Measurements from ENCODE around the gene EVPL.

EVPL gene

GRCh38 chr17:75978938-75979704 is 48.0 kb downstream of the EVPL start, which contains the start of the genes ACOX1 and TEN1 (continued):
- TF ChIP-seq HOXD13 (CRISPR knock-in tag; IDR thresholded peaks at IDR 0.05; ENCODE audit: borderline replicate concordance) (no peak), IKZF3 (tag by site-specific recombination; IDR thresholded peaks at IDR 0.05) (peak; percentile 93; the same call in 1 of the 2 replicates), RBAK (tag by site-specific recombination; IDR thresholded peaks at IDR 0.05) (no peak), ZBTB17 (tag by site-specific recombination; IDR thresholded peaks at IDR 0.05) (peak; percentile 34), ZNF16 (tag by site-specific recombination; IDR thresholded peaks at IDR 0.05; ENCODE audit: low read depth) (no peak), ZFP3 (tag by site-specific recombination; IDR thresholded peaks at IDR 0.05; ENCODE audit: low read depth) (no peak), SP2 (tag by site-specific recombination; IDR thresholded peaks at IDR 0.05) (peak; percentile 95), ZNF791 (tag by site-specific recombination; IDR thresholded peaks at IDR 0.05) (no peak), ZNF175 (tag by site-specific recombination; IDR thresholded peaks at IDR 0.05) (no peak), ZNF138 (tag by site-specific recombination; IDR thresholded peaks at IDR 0.05; ENCODE audit: borderline replicate concordance) (no peak), ZNF280C (tag by site-specific recombination; IDR thresholded peaks at IDR 0.05) (no peak), MZF1 (tag by site-specific recombination; IDR thresholded peaks at IDR 0.05; ENCODE audit: borderline replicate concordance) (no peak), INSM2 (tag by site-specific recombination; IDR thresholded peaks at IDR 0.05) (no peak), ZNF555 (tag by site-specific recombination; conservative IDR thresholded peaks at IDR 0.05) (no peak), KLF1 (tag by site-specific recombination; IDR thresholded peaks at IDR 0.05) (peak; percentile 80), ZNF433 (tag by site-specific recombination; IDR thresholded peaks at IDR 0.05; ENCODE audit: low read depth) (no peak), TSHZ1 (tag by site-specific recombination; IDR thresholded peaks at IDR 0.05; ENCODE audit: borderline replicate concordance) (0 out of 2 replicates have a peak, but pooled peaks have one; percentile 3), ZSCAN5A (tag by site-specific recombination; IDR thresholded peaks at IDR 0.05) (no peak), ZNF24 (tag by site-specific recombination; IDR thresholded peaks at IDR 0.05) (0 out of 2 replicates have a peak, but pooled peaks have one; percentile 45), ZNF19 (tag by site-specific recombination; IDR thresholded peaks at IDR 0.05; ENCODE audit: low read depth) (0 out of 2 replicates have a peak, but pooled peaks have one; percentile 10), ZNF501 (tag by site-specific recombination; IDR thresholded peaks at IDR 0.05) (peak; percentile 59; the same call in 1 of the 2 replicates), ZNF571 (tag by site-specific recombination; IDR thresholded peaks at IDR 0.05) (no peak), SP7 (tag by site-specific recombination; IDR thresholded peaks at IDR 0.05) (peak; percentile 83; the same call in 1 of the 2 replicates), ZNF146 (tag by site-specific recombination; IDR thresholded peaks at IDR 0.05) (no peak), ZBTB10 (tag by site-specific recombination; IDR thresholded peaks at IDR 0.05) (peak; percentile 88), ZNF23 (tag by site-specific recombination; IDR thresholded peaks at IDR 0.05; ENCODE audit: borderline replicate concordance) (no peak), GLI4 (tag by site-specific recombination; IDR thresholded peaks at IDR 0.05) (no peak), ZNF133 (tag by site-specific recombination; IDR thresholded peaks at IDR 0.05) (no peak)

Data from HEK293 (cell line).